GM06990 (cell line): Measurements from ENCODE around the gene PLAC9.
"Not testable (repeated sequence)": the region's sequence is repeated elsewhere in the genome, so short reads cannot be mapped to it uniquely, and the experiment has no call there.

Experiments used
- DNase-seq: peaks from one replicate; pipeline ENCODE4 v3.0.0-alpha.2; 2011; ENCODE audit not compliant: insufficient read length; ENCODE audit errors: extremely low read depth
- H3K27me3 ChIP-seq: replicated peaks from 2 replicates; pipeline ENCODE4 v1.6.0; 2011; ENCODE audit warnings: low read length; ENCODE audit not compliant: control insufficient read depth, insufficient read depth
- H3K36me3 ChIP-seq: 2 replicates; pipeline ENCODE4 v1.5.1; 2011; ENCODE audit warnings: low read length; ENCODE audit not compliant: control insufficient read depth, insufficient read depth
- H3K4me3 ChIP-seq: replicated peaks from 2 replicates; pipeline ENCODE4 v1.5.1; 2011; ENCODE audit warnings: low read depth, mild to moderate bottlenecking, control low read depth, low read length
- TF ChIP-seq, protein P1 (sequence below): IDR thresholded peaks from 2 replicates; pipeline ENCODE4 v1.5.1; 2011; ENCODE audit warnings: low read length, control low read depth, mild to moderate bottlenecking, inconsistent platforms; ENCODE audit not compliant: insufficient read depth, poor library complexity, severe bottlenecking

Gene PLAC9

DNA sequence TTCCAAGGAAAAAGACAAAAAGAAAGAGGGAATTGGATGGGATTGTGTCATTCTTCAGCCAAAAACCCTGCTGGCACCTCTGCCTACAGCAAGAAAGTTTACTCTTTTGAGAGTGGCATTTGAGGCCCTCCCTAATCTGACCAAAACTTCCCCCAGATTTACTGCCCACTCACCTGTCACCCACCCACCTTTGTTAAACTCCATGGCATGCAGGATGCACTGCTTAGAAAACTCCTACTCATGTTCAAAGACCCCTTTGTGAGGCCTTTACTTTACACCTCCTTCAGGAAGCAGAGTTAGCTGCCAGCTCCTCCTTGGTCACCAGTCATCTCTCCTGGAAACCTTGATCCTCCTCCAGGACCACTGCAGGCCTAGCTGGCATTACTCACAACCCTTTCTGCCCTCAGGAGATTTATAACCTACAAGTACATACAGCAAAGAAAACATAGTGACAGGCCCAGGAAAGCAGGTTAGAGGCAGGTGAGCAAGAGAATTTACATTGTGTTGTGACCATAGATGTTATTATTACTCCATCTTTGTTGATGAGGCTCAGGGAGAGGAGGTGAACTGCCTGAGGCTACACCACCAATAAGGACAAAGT, 10.3 kb upstream of the PLAC9 start:
- DNase-seq: no peak
- TF ChIP-seq, protein P1, sequence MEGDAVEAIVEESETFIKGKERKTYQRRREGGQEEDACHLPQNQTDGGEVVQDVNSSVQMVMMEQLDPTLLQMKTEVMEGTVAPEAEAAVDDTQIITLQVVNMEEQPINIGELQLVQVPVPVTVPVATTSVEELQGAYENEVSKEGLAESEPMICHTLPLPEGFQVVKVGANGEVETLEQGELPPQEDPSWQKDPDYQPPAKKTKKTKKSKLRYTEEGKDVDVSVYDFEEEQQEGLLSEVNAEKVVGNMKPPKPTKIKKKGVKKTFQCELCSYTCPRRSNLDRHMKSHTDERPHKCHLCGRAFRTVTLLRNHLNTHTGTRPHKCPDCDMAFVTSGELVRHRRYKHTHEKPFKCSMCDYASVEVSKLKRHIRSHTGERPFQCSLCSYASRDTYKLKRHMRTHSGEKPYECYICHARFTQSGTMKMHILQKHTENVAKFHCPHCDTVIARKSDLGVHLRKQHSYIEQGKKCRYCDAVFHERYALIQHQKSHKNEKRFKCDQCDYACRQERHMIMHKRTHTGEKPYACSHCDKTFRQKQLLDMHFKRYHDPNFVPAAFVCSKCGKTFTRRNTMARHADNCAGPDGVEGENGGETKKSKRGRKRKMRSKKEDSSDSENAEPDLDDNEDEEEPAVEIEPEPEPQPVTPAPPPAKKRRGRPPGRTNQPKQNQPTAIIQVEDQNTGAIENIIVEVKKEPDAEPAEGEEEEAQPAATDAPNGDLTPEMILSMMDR: no peak
- Histone ChIP-seq H3K27me3 (no peaks in the 10 kb centered on the region), H3K36me3 (no peaks in the 10 kb centered on the region), H3K4me3 (no peak overlapping the region)

DNA sequence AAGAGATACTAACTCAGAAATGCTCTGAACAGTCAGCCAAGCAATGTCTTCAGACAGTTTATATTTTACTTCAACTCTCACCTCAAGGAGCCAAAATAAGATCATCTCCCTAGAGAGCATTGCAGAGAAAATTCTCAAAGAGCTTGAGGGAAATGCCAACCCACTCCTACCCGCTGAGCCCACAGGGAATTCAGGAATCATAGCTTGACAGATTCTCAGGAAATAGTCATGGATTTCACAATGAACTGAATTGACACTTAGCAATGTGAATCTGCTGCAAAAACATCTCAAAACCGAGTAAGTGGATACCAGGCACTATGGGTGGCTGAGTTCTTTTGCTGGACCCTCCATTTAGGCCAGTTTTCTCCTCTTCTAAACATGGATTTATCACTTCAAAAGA, 9.8 kb upstream of the PLAC9 start:
- H3K4me3 ChIP-seq: no peak overlapping the region
- TF ChIP-seq, protein P1: no peak
- no peaks in the 10 kb centered on the region for H3K27me3 ChIP-seq
- DNase-seq: no peak
- H3K36me3 ChIP-seq: no peaks in the 10 kb centered on the region

DNA sequence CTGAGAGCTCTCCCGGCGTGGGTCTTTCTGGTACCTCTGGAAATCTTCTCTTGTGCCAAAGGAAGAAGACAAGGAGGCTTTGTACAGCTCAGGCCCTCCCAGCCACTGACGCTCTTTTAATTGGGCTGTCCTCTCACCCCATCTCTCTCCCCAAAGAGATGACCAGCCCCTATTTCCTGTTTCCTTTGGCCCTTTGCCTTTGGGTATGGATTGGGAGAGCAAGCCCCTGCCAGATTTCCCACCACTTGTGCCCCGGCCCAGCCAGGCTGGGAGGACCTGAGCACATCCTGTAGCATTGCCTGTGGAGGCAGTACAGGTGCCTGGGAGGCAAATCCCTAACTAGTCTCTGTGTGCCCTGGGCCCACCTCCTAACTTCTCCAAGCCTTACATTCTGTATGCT, 5.7 kb upstream of the PLAC9 start:
- H3K36me3 ChIP-seq: no peaks in the 10 kb centered on the region
- no peak for DNase-seq
- TF ChIP-seq, protein P1: no peak
- H3K27me3 ChIP-seq: no peaks in the 10 kb centered on the region
- no peak overlapping the region for H3K4me3 ChIP-seq

DNA sequence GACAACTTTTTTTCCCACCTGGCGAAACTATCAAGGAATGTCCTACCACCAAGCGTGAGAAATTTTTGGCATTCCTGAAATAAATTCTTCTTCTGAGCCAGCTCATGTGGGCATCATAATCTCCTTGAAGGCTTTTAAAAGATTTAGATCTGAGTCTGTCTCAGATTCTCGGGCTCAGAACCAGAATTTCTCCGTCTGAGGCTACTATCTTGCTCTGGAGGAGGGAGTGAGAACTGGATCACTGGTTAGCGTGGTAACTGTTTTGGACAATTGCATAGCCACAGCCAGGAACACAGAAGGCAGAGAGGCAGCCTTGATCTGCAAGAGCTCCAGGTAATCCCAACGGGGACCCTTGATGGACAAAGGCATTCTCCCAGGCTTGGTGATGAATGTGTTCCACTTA, 1.0 kb upstream of the PLAC9 start:
- Histone ChIP-seq H3K27me3 (peaks cover 1% of the 10 kb centered on the region; the same call in 1 of the 2 replicates), H3K36me3 (no peaks in the 10 kb centered on the region), H3K4me3 (no peak overlapping the region)
- TF ChIP-seq, protein P1: no peak
- no peak for DNase-seq

DNA sequence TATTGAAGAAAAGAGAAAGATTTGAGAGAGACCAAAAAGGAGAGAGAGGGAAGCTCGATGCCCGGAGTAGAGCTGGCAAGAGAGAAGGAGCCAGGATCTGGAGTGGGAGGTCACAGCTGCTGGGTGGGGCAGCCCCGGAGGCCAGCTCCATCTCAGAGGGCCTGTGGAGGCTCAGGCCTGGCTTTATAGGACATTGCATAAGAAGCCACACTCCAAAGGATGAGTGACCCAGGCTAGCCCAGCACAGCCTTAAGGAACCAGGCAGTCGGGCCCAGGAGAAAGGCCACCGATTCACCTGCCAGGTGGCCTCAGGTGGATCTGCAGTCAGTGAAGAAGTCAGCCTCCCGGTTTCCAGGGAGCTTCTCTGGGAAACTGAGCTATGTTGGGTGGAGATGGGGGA, 676 bp downstream of the PLAC9 start:
- TF ChIP-seq, protein P1: no peak
- H3K4me3 ChIP-seq: no peak overlapping the region
- DNase-seq: no peak

DNA sequence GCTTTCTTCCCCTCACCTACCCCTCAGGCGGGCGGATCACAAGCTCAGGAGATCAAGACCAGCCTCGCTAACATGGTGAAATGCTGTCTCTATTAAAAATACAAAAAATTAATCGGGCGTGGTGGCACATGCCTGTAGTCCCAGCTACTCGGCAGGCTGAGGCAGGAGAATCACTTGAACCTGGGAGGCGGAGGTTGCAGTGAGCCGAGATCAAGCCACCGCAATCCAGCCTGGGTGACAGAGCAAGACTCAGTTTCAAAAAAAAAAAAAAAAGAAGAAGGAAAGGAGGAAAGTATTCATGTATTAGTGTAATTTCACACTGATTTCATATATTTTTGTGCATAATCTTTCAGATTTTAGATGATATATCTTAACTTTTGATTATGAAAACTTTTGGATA, 1.2 kb downstream of the PLAC9 start:
- DNase-seq, H3K4me3 ChIP-seq, H3K36me3 ChIP-seq, H3K27me3 ChIP-seq: not testable (repeated sequence)

More for the DNA sequence above, 676 bp downstream of the PLAC9 start:
- H3K36me3 ChIP-seq: no peaks in the 10 kb centered on the region
- H3K27me3 ChIP-seq: peaks cover 1% of the 10 kb centered on the region; the same call in 1 of the 2 replicates
